ENCODE measurements around the gene COPG1. TPM values are rescaled to one million over a fixed set of nuclear protein-coding genes. Genes with fewer than 3 reads are reported as not detected.

Gene COPG1
- total and polyA plus RNA-seq, 4 donors: 49.8 to 177 (median 87.0) TPM

DNA sequence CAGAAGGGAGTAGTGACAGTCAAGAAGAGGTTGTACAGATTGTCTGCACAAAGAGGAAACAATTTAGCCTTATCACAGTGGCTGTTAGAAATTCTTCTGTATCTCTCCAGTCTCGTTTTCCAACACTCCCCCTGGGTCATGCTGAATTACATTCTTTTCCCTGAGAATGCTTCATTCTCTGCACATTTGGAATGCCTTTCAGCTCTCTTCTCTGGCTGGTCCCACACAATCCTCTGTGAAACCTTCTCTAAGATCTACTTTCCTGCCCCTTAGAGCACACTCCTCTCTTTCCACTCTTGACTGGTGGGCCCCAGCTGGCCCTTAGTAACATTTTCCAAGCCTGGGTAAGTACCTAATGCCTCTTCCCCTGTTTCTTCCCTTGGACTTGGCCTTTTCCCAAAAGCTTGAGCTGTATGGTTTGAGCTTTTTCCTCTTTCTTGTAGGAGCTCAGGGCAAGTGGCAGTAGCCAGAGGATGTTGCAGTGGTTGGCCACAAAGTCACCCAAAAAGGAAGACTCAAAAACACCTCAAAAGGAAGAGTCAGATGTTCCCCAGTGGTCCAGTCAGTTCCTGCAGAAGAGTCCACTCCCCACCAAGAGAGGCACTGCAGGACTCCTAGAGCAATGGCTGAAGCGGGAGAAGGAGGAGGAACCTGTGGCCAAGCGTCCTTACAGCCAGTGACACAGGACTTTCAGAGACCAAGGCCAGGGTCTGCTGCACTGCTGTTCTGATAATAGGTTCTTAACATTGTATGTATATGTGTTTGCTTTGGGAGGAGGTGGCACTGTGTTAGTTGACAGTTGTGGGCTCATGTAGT, 54.9 kb downstream of the COPG1 start:
- WGBS: 87% methylated on average over 3 of the region's 3 CpGs
- no peak overlapping the region for H3K27ac ChIP-seq (ENCODE audit: low read depth in 1 of 2, low read length in 2 of 2)
- peaks cover 5 to 53% (median 28%) of the 10 kb centered on the region in 4 donors for H3K36me3 ChIP-seq (ENCODE audit: control insufficient read depth in 4 of 4, insufficient read depth in 3 of 4, low read depth in 1 of 4, low read length in 3 of 4)
- H3K27me3 ChIP-seq (ENCODE audit: control insufficient read depth in 4 of 4, insufficient read depth in 4 of 4, low read length in 3 of 4): no peaks in the 10 kb centered on the region
- no peak for TF ChIP-seq RXRA (IDR thresholded peaks at IDR 0.05)
- TF ChIP-seq, protein P1, sequence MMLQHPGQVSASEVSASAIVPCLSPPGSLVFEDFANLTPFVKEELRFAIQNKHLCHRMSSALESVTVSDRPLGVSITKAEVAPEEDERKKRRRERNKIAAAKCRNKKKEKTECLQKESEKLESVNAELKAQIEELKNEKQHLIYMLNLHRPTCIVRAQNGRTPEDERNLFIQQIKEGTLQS (IDR thresholded peaks at IDR 0.05): no peak
- TF ChIP-seq YY1 (IDR thresholded peaks at IDR 0.05): no peak
- TF ChIP-seq CTCF (IDR thresholded peaks at IDR 0.05; ENCODE audit: low read depth, low read length, missing input control): no peak
- no peak for TF ChIP-seq FOXA2 (IDR thresholded peaks at IDR 0.05)
- H3K9ac ChIP-seq (ENCODE audit: low read depth in 1 of 2, low read length in 2 of 2): no peak overlapping the region
- H3K4me1 ChIP-seq (ENCODE audit: control insufficient read depth in 4 of 4, insufficient read depth in 4 of 4, low read length in 3 of 4): no peaks in the 10 kb centered on the region
- DNase-seq (ENCODE audit: low spot score): no peak
- H3K9me3 ChIP-seq (ENCODE audit: control insufficient read depth in 4 of 4, low read length in 3 of 4): no peaks in the 10 kb centered on the region
- H3K4me3 ChIP-seq (ENCODE audit: low read depth in 1 of 3, low read length in 3 of 3): no peak overlapping the region

GRCh38 chr3:129304962-129305222, 55.5 kb downstream of the COPG1 start:
- DNase-seq (ENCODE audit: low spot score): no peak
- 97% methylated on average over 1 of the region's 1 CpG for WGBS
- Histone ChIP-seq H3K27me3 (ENCODE audit: control insufficient read depth in 4 of 4, insufficient read depth in 4 of 4, low read length in 3 of 4) (no peaks in the 10 kb centered on the region), H3K4me1 (ENCODE audit: control insufficient read depth in 4 of 4, insufficient read depth in 4 of 4, low read length in 3 of 4) (no peaks in the 10 kb centered on the region), H3K27ac (ENCODE audit: low read depth in 1 of 2, low read length in 2 of 2) (no peak overlapping the region), H3K36me3 (ENCODE audit: control insufficient read depth in 4 of 4, insufficient read depth in 3 of 4, low read depth in 1 of 4, low read length in 3 of 4) (peaks cover 5 to 50% (median 26%) of the 10 kb centered on the region in 4 donors), H3K4me3 (ENCODE audit: low read depth in 1 of 3, low read length in 3 of 3) (no peak overlapping the region), H3K9me3 (ENCODE audit: control insufficient read depth in 4 of 4, low read length in 3 of 4) (no peaks in the 10 kb centered on the region), H3K9ac (ENCODE audit: low read depth in 1 of 2, low read length in 2 of 2) (no peak overlapping the region)
- TF ChIP-seq RAD21 (IDR thresholded peaks at IDR 0.05): no peak
- TF ChIP-seq CTCF (IDR thresholded peaks at IDR 0.05; ENCODE audit: low read depth, low read length, missing input control): no peak
- TF ChIP-seq FOXA1 (IDR thresholded peaks at IDR 0.05): no peak
- TF ChIP-seq, protein P2, sequence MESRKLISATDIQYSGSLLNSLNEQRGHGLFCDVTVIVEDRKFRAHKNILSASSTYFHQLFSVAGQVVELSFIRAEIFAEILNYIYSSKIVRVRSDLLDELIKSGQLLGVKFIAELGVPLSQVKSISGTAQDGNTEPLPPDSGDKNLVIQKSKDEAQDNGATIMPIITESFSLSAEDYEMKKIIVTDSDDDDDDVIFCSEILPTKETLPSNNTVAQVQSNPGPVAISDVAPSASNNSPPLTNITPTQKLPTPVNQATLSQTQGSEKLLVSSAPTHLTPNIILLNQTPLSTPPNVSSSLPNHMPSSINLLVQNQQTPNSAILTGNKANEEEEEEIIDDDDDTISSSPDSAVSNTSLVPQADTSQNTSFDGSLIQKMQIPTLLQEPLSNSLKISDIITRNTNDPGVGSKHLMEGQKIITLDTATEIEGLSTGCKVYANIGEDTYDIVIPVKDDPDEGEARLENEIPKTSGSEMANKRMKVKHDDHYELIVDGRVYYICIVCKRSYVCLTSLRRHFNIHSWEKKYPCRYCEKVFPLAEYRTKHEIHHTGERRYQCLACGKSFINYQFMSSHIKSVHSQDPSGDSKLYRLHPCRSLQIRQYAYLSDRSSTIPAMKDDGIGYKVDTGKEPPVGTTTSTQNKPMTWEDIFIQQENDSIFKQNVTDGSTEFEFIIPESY (IDR thresholded peaks at IDR 0.05): no peak
- TF ChIP-seq, protein P1 (IDR thresholded peaks at IDR 0.05): no peak
- TF ChIP-seq FOXA2 (IDR thresholded peaks at IDR 0.05): no peak
- TF ChIP-seq REST (IDR thresholded peaks at IDR 0.05): no peak
- no peak for TF ChIP-seq YY1 (IDR thresholded peaks at IDR 0.05)
- no peak for TF ChIP-seq RXRA (IDR thresholded peaks at IDR 0.05)
- TF ChIP-seq EGR1 (IDR thresholded peaks at IDR 0.05; ENCODE audit: low read depth in 2 of 2): no peak
- no peak for TF ChIP-seq JUND (IDR thresholded peaks at IDR 0.05)
